Body of pancreas (tissue), 4 donors: Measurements from ENCODE around the gene TMEM129. TPM values are rescaled to one million over a fixed set of nuclear protein-coding genes. Genes with fewer than 3 reads are reported as not detected.

Experiments
- ATAC-seq: fragments of 150-250 bp; one replicate; pipeline ENCODE4 v1.9.1; 2016
- DNase-seq, 4 donors: peaks; one replicate each; pipeline ENCODE4 v3.0.0-alpha.2; 2019
- H3K27ac ChIP-seq, 4 donors: fragments of 200-600 bp; sonication (generic); 1 replicate in 3 of 4; 2 replicates in 1 of 4; pipeline versions ENCODE4 v1.5.1 to v1.6.1; 2016 to 2019; ENCODE audit warnings: mild to moderate bottlenecking in 1 of 4, mixed read lengths in 1 of 4, moderate library complexity in 1 of 4
- H3K27me3 ChIP-seq, 2 donors: fragments of 200-600 bp; sonication (generic); one replicate each; pipeline ENCODE4 v1.6.0; 2016; ENCODE audit warnings: mild to moderate bottlenecking in 1 of 2
- H3K36me3 ChIP-seq, 2 donors: fragments of 200-600 bp; sonication (generic); replicated peaks in 1 of 2; 2 replicates each; pipeline ENCODE4 v1.5.1; 2016; ENCODE audit warnings: low read depth in 2 of 2; ENCODE audit not compliant: insufficient read depth in 1 of 2
- H3K4me1 ChIP-seq: fragments of 200-600 bp; sonication (generic); one replicate; pipeline ENCODE4 v1.6.0; 2016
- H3K4me3 ChIP-seq, 2 donors: fragments of 200-600 bp; sonication (generic); 1 replicate in 1 of 2; 2 replicates in 1 of 2; pipeline ENCODE4 v1.5.1; 2016 to 2019
- H3K9me3 ChIP-seq, 3 donors: fragments of 200-600 bp; sonication (generic); 1 replicate in 2 of 3; 2 replicates in 1 of 3; pipeline ENCODE4 v1.5.1; 2016
- POLR2A ChIP-seq, 3 donors: fragments of 450-650 bp; IDR thresholded peaks; one replicate each; pipeline ENCODE4 v1.6.1; 2016; ENCODE audit warnings: antibody characterized with exemption in 3 of 3, mild to moderate bottlenecking in 2 of 3
- WGBS, 2 donors: methylation state at CpG; one replicate each; pipeline ENCODE4 v1.1.5; 2017; 5-methylcytosine and 5-hydroxymethylcytosine counted together
- intact Hi-C: fragments of 100-400 bp; cut with DNase I; formaldehyde crosslinking; loops from one replicate; pipeline ENCODE4 v1.15.1; 2023
- total RNA-seq, 2 donors: library from RNA; depleted of rRNA; stranded (reverse); fragments of >200 nt; gene quantifications; one replicate each; pipeline ENCODE4 v1.1.0, GENCODE V29; 2016
- TF ChIP-seq, protein P1 (sequence below), 7 experiments: fragments of 450-650 bp in 4 of 7; fragments of 200-600 bp in 3 of 7; sonication (generic) in 3 of 7; IDR thresholded peaks; one replicate each; pipeline ENCODE4 v1.5.1; 2016 to 2019; ENCODE audit warnings: antibody characterized with exemption in 7 of 7

TMEM129 gene
- total RNA-seq, 2 donors from 2014 or later = 26.7 to 53.1 TPM

DNA sequence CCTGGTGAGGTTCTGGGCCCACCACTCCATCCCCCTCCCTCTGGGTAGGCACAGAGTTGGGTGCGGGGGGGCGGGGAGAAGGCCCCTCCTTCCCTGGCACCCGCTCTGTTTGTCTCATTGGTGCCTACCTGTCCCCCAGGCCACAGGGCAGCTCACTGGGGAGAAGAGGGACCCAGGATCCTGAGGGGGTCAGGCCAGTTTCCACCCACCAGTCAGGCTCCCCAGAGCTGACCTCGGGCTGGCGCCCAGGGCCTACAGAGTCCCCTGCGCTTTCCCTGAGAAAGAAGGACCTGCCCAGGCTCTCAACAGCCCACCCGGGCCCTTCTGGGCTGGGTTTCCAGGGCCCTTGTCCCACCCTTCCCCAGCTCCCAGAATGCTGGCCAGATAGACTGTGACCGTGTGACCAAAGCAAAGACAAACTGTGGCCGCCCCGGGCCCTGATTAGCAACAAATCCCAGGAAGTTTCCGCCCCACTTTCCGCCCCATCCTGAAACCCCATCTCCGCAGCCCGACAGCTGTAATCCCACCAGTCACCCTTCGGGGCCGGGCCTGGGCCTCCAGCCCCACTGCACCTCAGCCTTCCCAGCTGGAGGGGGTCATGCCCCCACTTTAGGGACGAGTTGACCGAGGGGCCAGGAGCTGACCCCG lies 38.2 kb upstream of the TMEM129 start:
- H3K27ac ChIP-seq = no peak overlapping the region
- TF ChIP-seq, protein P1, sequence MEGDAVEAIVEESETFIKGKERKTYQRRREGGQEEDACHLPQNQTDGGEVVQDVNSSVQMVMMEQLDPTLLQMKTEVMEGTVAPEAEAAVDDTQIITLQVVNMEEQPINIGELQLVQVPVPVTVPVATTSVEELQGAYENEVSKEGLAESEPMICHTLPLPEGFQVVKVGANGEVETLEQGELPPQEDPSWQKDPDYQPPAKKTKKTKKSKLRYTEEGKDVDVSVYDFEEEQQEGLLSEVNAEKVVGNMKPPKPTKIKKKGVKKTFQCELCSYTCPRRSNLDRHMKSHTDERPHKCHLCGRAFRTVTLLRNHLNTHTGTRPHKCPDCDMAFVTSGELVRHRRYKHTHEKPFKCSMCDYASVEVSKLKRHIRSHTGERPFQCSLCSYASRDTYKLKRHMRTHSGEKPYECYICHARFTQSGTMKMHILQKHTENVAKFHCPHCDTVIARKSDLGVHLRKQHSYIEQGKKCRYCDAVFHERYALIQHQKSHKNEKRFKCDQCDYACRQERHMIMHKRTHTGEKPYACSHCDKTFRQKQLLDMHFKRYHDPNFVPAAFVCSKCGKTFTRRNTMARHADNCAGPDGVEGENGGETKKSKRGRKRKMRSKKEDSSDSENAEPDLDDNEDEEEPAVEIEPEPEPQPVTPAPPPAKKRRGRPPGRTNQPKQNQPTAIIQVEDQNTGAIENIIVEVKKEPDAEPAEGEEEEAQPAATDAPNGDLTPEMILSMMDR (IDR thresholded peaks at IDR 0.05) = no peak
- no peak for TF ChIP-seq POLR2A (IDR thresholded peaks at IDR 0.05)
- H3K27me3 ChIP-seq = no peaks in the 10 kb centered on the region
- H3K9me3 ChIP-seq = no peaks in the 10 kb centered on the region
- no peaks in the 10 kb centered on the region for H3K36me3 ChIP-seq
- intact Hi-C loops = no loop called here
- WGBS, 2 donors = 79 to 90% methylated on average over 2 to 19 of the region's 19 CpGs
- DNase-seq (no peak), ATAC-seq (no peak)
- H3K4me1 ChIP-seq = peaks cover 25% of the 10 kb centered on the region
- H3K4me3 ChIP-seq = no peak overlapping the region

DNA sequence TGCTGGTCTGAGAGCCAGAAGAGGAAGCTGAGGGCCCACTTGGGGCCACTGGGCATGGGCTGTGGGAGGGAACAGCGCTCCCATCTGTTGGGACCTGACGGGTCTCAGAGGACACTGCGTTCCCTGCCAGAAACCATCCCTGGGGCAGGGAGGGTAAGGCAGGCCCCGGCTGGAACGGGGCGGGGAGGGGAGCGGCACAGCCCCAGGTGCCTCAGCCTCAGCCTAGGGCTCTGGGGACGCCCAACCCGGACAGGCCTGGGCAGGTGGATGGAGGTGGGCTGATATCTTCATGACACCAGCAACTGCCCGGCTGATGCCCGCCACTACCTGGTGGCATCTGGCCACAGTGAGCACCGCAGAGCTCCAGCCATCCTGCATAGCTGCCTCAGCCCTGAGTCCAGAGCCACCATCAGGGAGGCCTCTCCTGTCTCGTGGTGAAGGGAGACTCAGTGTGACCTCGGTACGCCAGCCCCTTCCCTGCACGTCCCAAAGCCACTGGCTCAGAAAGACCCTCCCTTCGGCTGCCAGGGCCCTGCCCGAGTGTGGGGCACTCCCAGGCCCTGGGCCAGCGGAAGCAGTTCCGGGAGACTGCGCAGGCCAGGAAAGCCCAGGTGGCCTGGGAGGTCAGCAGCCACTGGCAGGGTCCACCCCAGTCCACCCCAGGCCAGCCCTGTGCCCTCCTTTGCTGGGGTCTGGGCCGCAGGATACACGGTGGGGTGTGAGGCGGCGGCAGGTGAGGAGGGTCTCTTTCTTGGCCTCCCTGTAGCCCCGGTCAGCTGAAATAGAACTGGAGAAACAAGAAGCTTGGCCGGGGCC lies 37.4 kb upstream of the TMEM129 start:
- no peak for DNase-seq
- no peak for TF ChIP-seq POLR2A (IDR thresholded peaks at IDR 0.05)
- TF ChIP-seq, protein P1 (IDR thresholded peaks at IDR 0.05) = no peak
- H3K27me3 ChIP-seq = no peaks in the 10 kb centered on the region
- intact Hi-C loops = no loop called here
- H3K4me1 ChIP-seq = peaks cover 26% of the 10 kb centered on the region
- no peak overlapping the region for H3K4me3 ChIP-seq
- H3K9me3 ChIP-seq = no peaks in the 10 kb centered on the region
- H3K27ac ChIP-seq = no peak overlapping the region
- no peak for ATAC-seq
- no peaks in the 10 kb centered on the region for H3K36me3 ChIP-seq
- WGBS, 2 donors = 84% methylated on average over 12 to 22 of the region's 27 CpGs

DNA sequence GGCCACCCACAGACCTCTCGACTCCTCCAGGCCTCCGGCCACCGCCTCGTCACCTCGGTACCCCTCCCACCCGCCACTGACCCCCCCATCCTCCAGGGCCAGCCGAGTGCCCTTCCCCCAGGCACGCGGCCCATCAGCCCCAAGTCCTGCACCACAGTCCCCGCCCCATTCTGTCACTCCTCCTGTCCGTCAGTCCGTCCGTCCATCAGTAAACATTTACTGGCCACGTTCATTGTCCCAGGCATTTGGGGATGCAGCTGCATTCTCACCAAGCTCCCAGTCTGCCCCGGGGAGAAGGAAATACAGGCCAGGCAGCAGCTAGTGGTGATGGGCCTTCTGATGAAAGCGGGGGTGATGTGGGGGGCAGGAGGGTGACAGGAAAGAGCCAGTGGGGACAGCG lies 36.7 kb upstream of the TMEM129 start:
- DNase-seq (no peak), ATAC-seq (no peak)
- no peaks in the 10 kb centered on the region for H3K27me3 ChIP-seq
- WGBS, 2 donors = 54 to 55% methylated on average over 16 to 17 of the region's 17 CpGs
- H3K27ac ChIP-seq = no peak overlapping the region
- TF ChIP-seq, protein P1 (IDR thresholded peaks at IDR 0.05) = no peak
- no peak for TF ChIP-seq POLR2A (IDR thresholded peaks at IDR 0.05)
- H3K9me3 ChIP-seq = no peaks in the 10 kb centered on the region
- H3K4me3 ChIP-seq = no peak overlapping the region
- H3K36me3 ChIP-seq = no peaks in the 10 kb centered on the region
- peaks cover 28% of the 10 kb centered on the region for H3K4me1 ChIP-seq
- intact Hi-C loops = no loop called here

DNA sequence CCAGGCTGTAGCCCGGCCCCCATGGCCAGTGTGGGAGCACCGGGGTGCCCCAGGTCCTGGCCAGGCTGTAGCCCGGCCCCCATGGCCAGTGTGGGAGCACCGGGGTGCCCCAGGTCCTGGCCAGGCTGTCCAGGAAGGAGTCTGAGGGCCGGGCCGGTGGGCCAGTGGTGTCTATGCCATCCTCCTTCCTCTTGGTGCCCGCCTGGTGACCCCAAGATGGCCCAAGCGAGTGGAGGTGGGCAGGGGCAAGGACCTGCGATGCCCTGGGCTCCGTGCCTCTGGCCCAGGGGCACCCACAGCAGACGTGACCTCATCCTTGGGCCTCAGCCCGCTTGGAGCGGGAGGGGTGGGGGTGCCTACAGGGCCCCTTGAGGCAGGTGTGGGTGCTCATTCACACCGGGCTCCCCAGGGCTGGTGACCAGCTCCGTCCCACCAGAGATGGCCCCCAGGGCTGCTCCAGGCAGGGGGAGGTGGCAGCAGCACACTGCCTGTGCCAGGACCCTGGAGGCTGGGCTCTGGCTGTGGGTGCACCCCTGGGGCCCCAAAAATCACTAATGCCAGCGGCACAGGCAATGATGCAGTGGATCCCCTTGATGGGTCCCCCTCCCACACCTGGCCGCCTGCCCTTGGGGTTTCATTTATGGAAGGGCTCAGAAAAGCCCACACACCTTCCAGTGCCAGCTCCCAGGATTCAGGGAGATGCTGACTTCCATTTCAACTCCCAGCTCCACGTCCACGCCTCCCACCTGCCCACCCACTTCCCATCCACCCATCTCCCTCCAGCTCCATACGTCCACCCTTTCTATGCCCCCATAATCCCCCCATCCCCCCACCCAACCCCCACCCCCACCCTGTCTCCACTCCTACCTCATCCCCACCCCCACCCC lies 36.0 kb upstream of the TMEM129 start:
- whole genome bisulfite sequencing, 2 donors = 69 to 74% methylated on average over 5 to 14 of the region's 20 CpGs
- no peak for DNase-seq
- Histone ChIP-seq H3K27me3 (no peaks in the 10 kb centered on the region), H3K4me1 (peaks cover 26% of the 10 kb centered on the region), H3K27ac (no peak overlapping the region), H3K36me3 (no peaks in the 10 kb centered on the region), H3K4me3 (no peak overlapping the region), H3K9me3 (no peaks in the 10 kb centered on the region)
- intact Hi-C loops = no loop called here
- no peak for TF ChIP-seq POLR2A (IDR thresholded peaks at IDR 0.05)
- TF ChIP-seq, protein P1 (IDR thresholded peaks at IDR 0.05) = no peak
- ATAC-seq = no peak
